Uterus (tissue), 4 donors: Measurements from ENCODE around the gene HES2. TPM values are rescaled to one million over a fixed set of nuclear protein-coding genes. Genes with fewer than 3 reads are reported as not detected.

Experiments
- DNase-seq, 2 donors: peaks; one replicate each; pipeline ENCODE4 v3.0.0-alpha.2; 2019 to 2020
- H3K27ac ChIP-seq, 2 donors: fragments of 200-600 bp; sonication (generic); 1 replicate in 1 of 2; 2 replicates in 1 of 2; pipeline ENCODE4 v1.5.1; 2016 to 2018
- H3K27me3 ChIP-seq, 2 donors: fragments of 200-600 bp; sonication (generic); one replicate each; pipeline ENCODE4 v1.5.1; 2018 to 2019; ENCODE audit warnings: control low read depth in 1 of 2
- H3K36me3 ChIP-seq, 2 donors: fragments of 200-600 bp; sonication (generic); one replicate each; pipeline ENCODE4 v1.5.1; 2019; ENCODE audit warnings: control low read depth in 1 of 2
- H3K4me1 ChIP-seq, 2 donors: fragments of 200-600 bp; sonication (generic); one replicate each; pipeline ENCODE4 v1.5.1; 2018 to 2019; ENCODE audit warnings: control low read depth in 1 of 2
- H3K4me3 ChIP-seq, 2 donors: fragments of 200-600 bp; sonication (generic); 1 replicate in 1 of 2; 2 replicates in 1 of 2; pipeline ENCODE4 v1.5.1; 2018 to 2019; ENCODE audit warnings: mild to moderate bottlenecking in 1 of 2
- H3K9me3 ChIP-seq, 2 donors: fragments of 200-600 bp; sonication (generic); one replicate each; pipeline ENCODE4 v1.5.1; 2019; ENCODE audit warnings: control low read depth in 1 of 2
- CTCF ChIP-seq, 4 experiments: fragments of 200-600 bp in 2 of 4; fragments of 450-650 bp in 2 of 4; sonication (generic) in 2 of 4; IDR thresholded peaks; one replicate each; pipeline ENCODE4 v1.5.1; 2016 to 2019; ENCODE audit warnings: antibody characterized with exemption in 4 of 4, mild to moderate bottlenecking in 2 of 4, moderate library complexity in 1 of 4
- POLR2A ChIP-seq, 2 donors: fragments of 450-650 bp; IDR thresholded peaks; one replicate each; pipeline ENCODE4 v1.6.1; 2016; ENCODE audit warnings: antibody characterized with exemption in 2 of 2, mild to moderate bottlenecking in 1 of 2, moderate library complexity in 1 of 2
- intact Hi-C: fragments of 100-400 bp; cut with DNase I; formaldehyde crosslinking; loops from one replicate; pipeline ENCODE4 v1.15.1; 2023; ENCODE audit warnings: low total_unique reads
- total RNA-seq, 4 donors: library from RNA; depleted of rRNA in 3 of 4; stranded (reverse); fragments of >200 nt in 3 of 4; gene quantifications; one replicate each; pipeline versions ENCODE4 v1.1.0 to v1.2.4, GENCODE V29; 2014 to 2023
- donor health status: DM: yes; HTN: yes; CAD: no.

The HES2 gene
- total RNA-seq, 4 donors from 2014 or later = 0.21 TPM; not detected in 3

- H3K9me3 ChIP-seq = no peaks in the 10 kb centered on the region
- H3K27me3 ChIP-seq = no peaks in the 10 kb centered on the region
- peaks cover 0 to 5% of the 10 kb centered on the region in 2 donors for H3K4me1 ChIP-seq
- TF ChIP-seq POLR2A (IDR thresholded peaks at IDR 0.05) = no peak
- no peak for TF ChIP-seq CTCF (IDR thresholded peaks at IDR 0.05)
- H3K4me3 ChIP-seq = no peak overlapping the region
- intact Hi-C loops = no loop called here
- DNase-seq = no peak
- no peaks in the 10 kb centered on the region for H3K36me3 ChIP-seq
- H3K27ac ChIP-seq = no peak overlapping the region
These were observed 42.8 kb upstream of the HES2 start for GRCh38 chr1:6462412-6463119.

GRCh38 chr1:6461538-6462411 is 42.1 kb upstream of the HES2 start:
- Histone ChIP-seq H3K9me3 (no peaks in the 10 kb centered on the region), H3K27ac (no peak overlapping the region), H3K4me1 (peaks cover 0 to 5% of the 10 kb centered on the region in 2 donors), H3K36me3 (no peaks in the 10 kb centered on the region), H3K4me3 (no peak overlapping the region), H3K27me3 (no peaks in the 10 kb centered on the region)
- TF ChIP-seq CTCF (IDR thresholded peaks at IDR 0.05) (no peak), POLR2A (IDR thresholded peaks at IDR 0.05) (no peak)
- intact Hi-C loops = no loop called here
- DNase-seq = no peak

GRCh38 chr1:6461051-6461530 is 41.4 kb upstream of the HES2 start:
- DNase-seq = no peak
- H3K36me3 ChIP-seq = no peaks in the 10 kb centered on the region
- H3K9me3 ChIP-seq = no peaks in the 10 kb centered on the region
- TF ChIP-seq POLR2A (IDR thresholded peaks at IDR 0.05) = no peak
- no peak for TF ChIP-seq CTCF (IDR thresholded peaks at IDR 0.05)
- H3K27me3 ChIP-seq = no peaks in the 10 kb centered on the region
- no peak overlapping the region for H3K4me3 ChIP-seq
- intact Hi-C loops = no loop called here
- H3K27ac ChIP-seq = no peak overlapping the region
- peaks cover 0 to 5% of the 10 kb centered on the region in 2 donors for H3K4me1 ChIP-seq

GRCh38 chr1:6460301-6461050 is 40.8 kb upstream of the HES2 start:
- DNase-seq = no peak

More at GRCh38 chr1:6460301-6461050, 40.8 kb upstream of the HES2 start:
- intact Hi-C loops = no loop called here
- no peaks in the 10 kb centered on the region for H3K27me3 ChIP-seq
- H3K36me3 ChIP-seq = no peaks in the 10 kb centered on the region
- peaks cover 0 to 6% of the 10 kb centered on the region in 2 donors for H3K4me1 ChIP-seq
- TF ChIP-seq POLR2A (IDR thresholded peaks at IDR 0.05) (no peak), CTCF (IDR thresholded peaks at IDR 0.05) (no peak)
- H3K27ac ChIP-seq = no peak overlapping the region
- H3K4me3 ChIP-seq = no peak overlapping the region
- no peaks in the 10 kb centered on the region for H3K9me3 ChIP-seq
